22Rv1 (cell line): ENCODE results near the gene VSNL1.

Experiments used
- CTCF ChIP-seq: fragments of 450-650 bp; IDR thresholded peaks from 2 replicates; pipeline ENCODE4 v1.5.1; 2017; ENCODE audit warnings: mild to moderate bottlenecking
- ZFX ChIP-seq: fragments of 450-650 bp; IDR thresholded peaks from 2 replicates; pipeline ENCODE4 v1.6.1; 2017; ENCODE audit warnings: antibody characterized with exemption, borderline replicate concordance

- TF ChIP-seq CTCF = no peak
- no peak for TF ChIP-seq ZFX
Observed at GRCh38 chr2:17672583-17673317, 132.3 kb downstream of the VSNL1 start.
